GM12801 (cell line): ENCODE data around the gene SLC22A23.

Experiments used
- TF ChIP-seq, protein P1 (sequence below): IDR thresholded peaks from one replicate; pipeline ENCODE4 v1.5.1; 2011; ENCODE audit warnings: control low read depth; ENCODE audit not compliant: insufficient read length; ENCODE audit errors: extremely low read depth

Gene SLC22A23

DNA sequence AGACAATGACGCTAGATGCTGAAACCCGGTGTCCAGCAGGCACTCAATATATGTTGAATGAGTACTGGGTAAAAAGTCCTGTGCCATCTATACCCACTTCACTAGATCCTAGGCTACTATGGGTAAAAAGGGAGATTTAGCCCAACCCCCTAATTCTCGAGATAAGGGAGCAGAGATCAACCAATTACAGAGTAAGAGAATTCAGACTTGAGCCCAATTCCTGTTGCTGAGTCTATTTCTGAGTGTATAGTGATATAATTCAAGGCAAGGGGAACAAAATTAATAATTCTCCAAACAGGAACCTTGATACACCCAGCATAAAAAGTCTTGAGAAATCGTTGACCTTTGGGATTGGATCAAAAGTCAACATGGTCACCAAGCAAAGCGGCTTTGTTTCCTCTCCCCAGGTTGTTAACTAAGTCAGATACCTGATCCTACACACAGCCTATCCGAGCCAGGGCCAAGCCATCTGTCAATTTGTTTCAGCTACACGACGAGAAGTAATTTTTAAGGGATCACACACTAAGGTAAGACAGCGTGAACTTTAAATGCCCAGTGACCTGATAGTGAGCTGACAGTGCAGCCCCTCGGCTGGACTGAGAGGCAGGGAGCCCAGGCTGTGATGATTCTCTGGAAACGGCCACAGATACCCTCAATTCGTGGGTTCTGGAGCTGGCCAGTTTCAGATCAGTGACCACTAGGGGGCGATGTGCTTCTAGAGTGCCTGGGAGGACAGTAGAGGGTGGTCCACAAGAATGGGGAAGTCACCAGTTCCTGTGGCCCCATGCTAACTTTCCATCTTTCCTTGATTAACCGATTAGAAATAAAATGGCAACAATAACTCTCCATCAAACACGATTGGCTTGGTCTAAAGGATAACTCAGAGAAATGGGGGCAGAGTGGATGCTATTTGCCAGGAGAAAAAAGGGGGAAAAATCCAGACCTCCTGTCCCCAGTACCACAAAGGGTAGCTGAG, 46.2 kb downstream of the SLC22A23 start:
- TF ChIP-seq, protein P1, sequence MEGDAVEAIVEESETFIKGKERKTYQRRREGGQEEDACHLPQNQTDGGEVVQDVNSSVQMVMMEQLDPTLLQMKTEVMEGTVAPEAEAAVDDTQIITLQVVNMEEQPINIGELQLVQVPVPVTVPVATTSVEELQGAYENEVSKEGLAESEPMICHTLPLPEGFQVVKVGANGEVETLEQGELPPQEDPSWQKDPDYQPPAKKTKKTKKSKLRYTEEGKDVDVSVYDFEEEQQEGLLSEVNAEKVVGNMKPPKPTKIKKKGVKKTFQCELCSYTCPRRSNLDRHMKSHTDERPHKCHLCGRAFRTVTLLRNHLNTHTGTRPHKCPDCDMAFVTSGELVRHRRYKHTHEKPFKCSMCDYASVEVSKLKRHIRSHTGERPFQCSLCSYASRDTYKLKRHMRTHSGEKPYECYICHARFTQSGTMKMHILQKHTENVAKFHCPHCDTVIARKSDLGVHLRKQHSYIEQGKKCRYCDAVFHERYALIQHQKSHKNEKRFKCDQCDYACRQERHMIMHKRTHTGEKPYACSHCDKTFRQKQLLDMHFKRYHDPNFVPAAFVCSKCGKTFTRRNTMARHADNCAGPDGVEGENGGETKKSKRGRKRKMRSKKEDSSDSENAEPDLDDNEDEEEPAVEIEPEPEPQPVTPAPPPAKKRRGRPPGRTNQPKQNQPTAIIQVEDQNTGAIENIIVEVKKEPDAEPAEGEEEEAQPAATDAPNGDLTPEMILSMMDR: no peak

DNA sequence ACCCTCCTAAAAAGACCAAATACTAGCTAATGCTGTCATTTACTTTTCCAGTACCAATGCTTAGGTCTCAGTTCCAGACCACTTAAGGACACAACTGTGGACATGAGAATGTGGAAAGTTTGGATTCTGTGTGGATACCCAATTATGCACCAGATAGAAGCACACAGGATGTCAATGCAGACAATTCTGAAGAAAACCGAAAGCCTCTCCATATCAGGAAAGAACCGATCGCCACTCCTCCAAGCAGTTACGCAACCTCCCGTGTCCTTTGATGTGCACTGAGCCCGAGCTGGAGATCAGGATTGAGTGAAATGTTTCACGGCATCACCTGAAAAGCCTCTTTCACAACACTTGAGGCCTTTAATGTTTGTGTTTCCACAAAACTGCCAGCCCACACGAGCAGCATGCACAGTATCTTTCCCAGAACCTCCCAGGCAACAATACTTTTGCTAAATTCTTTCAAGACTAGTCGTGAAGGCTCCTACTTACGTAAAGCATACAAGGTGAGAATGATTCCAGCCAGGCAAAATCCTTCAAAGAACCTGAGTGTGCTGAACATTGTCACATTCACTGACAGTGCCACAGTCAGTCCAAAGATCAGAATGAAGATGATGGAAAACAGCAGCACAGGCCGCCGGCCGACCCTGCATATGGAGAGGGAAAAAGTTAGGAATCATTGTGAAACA, 47.0 kb downstream of the SLC22A23 start:
- TF ChIP-seq, protein P1: no peak

DNA sequence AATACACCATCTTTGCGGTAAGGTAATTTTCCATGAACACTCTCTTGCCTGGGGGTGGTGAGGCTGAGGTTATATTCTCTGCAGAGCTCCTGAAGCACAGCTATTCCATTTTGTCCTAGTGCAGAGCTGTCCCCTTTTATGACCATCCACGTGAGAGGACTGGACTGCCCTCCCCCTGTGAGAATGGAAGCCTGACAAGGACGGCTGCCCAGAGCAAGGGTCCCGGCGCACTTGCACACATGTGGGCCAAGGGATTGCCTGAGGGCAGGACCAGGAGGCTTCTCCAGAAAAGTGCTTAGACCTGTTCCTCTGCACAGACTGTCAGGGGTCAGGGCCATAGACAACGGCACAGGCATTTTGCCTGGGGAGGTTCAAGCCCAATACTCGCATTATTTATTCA, 48.2 kb downstream of the SLC22A23 start:
- TF ChIP-seq, protein P1: no peak

DNA sequence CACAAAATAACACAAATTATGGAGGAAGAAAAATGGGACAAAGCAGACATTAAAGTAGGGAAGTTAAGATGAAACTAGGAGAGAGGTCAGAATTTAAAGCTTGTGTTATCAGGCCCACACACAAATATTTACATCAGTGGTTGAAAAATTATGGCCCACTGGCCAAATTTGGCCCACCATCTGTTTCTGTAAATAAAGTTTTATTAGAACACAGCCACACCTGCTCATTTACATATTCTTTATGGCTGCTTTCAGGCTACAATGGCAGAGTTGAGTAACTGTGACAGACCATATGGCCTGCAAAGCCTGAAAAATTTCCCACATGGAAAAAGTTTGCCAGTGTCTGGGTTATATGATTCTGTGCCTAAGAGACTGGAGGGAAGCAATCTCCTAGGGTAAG, 49.0 kb downstream of the SLC22A23 start:
- TF ChIP-seq, protein P1: no peak

DNA sequence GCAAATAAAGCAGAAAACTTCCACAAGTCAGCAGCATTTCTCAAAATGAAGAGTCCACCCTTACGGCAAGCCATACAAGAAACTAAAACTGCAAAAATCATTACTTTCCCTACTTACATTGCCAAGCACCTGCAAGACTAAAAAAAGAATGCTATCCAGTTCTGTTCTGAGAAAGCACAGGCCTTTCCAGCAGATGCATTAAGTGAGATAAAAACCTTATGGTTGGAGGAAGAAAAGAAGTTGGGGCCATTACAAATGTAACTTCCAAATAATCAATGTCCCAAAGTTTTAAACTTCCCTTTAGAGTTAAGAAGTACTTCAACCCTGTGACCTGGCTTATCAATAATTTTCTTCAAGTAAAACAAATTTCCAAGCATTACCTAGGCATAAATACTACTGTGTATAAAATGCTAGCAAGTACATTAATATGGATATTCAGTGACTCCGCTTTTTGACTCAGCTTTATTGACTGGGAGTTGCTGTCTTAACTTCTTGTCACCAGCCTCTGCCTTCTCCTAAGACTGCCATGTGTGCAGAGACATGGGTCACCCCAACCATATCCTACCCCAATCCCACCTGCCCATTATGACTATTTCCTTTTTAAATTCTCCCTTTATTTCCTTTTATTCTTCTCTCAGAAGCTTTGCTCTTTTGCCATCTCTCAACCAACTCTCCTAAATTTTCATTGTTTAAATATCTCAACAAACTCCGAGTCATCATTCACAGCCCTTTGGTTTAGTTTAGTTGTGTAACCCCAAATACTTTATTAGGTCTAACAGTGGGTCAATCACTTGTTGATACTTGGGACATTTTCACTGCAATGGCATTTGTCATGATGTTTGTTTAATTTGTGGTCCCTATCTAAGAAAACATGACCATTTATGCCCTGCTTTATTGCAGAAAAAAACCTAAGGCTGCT, 49.7 kb downstream of the SLC22A23 start:
- TF ChIP-seq, protein P1: no peak

DNA sequence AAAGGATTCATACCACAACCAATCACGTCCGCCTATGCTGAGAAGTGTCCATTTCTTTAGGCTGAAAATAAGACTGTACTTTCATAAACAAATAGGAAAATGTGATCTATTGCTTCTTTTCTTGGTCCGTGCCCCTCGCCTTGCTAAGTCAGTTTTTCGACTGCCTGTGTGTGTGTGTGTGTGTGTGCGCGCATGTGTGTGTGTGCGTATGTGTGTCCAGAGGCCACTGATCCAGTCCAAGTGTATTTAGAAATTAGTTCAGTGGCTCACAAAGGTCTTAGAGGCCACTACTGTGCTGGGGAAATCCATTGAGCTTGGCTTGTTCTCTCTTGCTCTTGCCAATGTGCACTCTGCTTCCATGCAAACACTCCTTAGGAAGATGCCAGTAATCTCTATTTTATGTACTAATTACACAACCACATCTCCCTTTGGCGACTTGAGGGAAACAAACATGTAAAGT, 50.5 kb downstream of the SLC22A23 start:
- TF ChIP-seq, protein P1: no peak
